Measurements from ENCODE around the gene TSPAN8.

- TF ChIP-seq ZEB2 (tag by site-specific recombination; IDR thresholded peaks at IDR 0.05): no peak
- no peak for TF ChIP-seq PRDM6 (tag by site-specific recombination; IDR thresholded peaks at IDR 0.05)
- no peak for TF ChIP-seq CTCF (tag by site-specific recombination; IDR thresholded peaks at IDR 0.05)
- TF ChIP-seq YY1 (tag by site-specific recombination; IDR thresholded peaks at IDR 0.05): no peak
- TF ChIP-seq ZNF610 (tag by site-specific recombination; IDR thresholded peaks at IDR 0.05; ENCODE audit: borderline replicate concordance): no peak
- no peak for TF ChIP-seq ATF2 (tag by site-specific recombination; IDR thresholded peaks at IDR 0.05; ENCODE audit: low read depth)
- TF ChIP-seq ZNF473 (tag by site-specific recombination; IDR thresholded peaks at IDR 0.05): no peak
- TF ChIP-seq ZNF513 (tag by site-specific recombination; IDR thresholded peaks at IDR 0.05): no peak
Measured at GRCh38 chr12:71170456-71170855, 12.7 kb upstream of the TSPAN8 start.

All from HEK293 (cell line).